ENCODE measurements around the gene GABRG3. TPM values are rescaled to one million over a fixed set of nuclear protein-coding genes. Genes with fewer than 3 reads are reported as not detected.

Gene GABRG3
- total and polyA plus RNA-seq, 2 donors (not counting 3 experiments of a cell fraction or from before 2014, with no cell fraction given) = not detected

- no peaks in the 10 kb centered on the region for H3K79me2 ChIP-seq (ENCODE audit: control insufficient read depth, insufficient read depth, low read length)
- FAIRE-seq (no peak), DNase-seq (ENCODE audit: low read depth, low spot score) (no peak)
- no peak overlapping the region for H2AFZ ChIP-seq (ENCODE audit: low read depth, low read length)
- peaks cover 0 to 4% of the 10 kb centered on the region in 2 experiments for H3K27me3 ChIP-seq (ENCODE audit: control insufficient read depth in 2 of 2, insufficient read depth in 2 of 2, low read length in 2 of 2)
- H3K4me2 ChIP-seq (ENCODE audit: insufficient read depth, low read length) = no peak overlapping the region
- H3K4me3 ChIP-seq (replicated peaks in 1 of 3; ENCODE audit: insufficient read depth in 1 of 3, low read depth in 1 of 3, low read length in 3 of 3) = no peak overlapping the region
- CTCF ChIA-PET = no interaction called here
- no peak for TF ChIP-seq FOS (IDR thresholded peaks at IDR 0.05; ENCODE audit: borderline replicate concordance, insufficient read depth, low read length)
- TF ChIP-seq EZH2 (IDR thresholded peaks at IDR 0.05; ENCODE audit: borderline replicate concordance, low read depth, low read length, severe bottlenecking) = no peak
- TF ChIP-seq GATA2 (IDR thresholded peaks at IDR 0.05; ENCODE audit: insufficient read depth, insufficient read length, low read depth, low read length) = no peak
- no peak for TF ChIP-seq POLR2AphosphoS5 (IDR thresholded peaks at IDR 0.05; ENCODE audit: insufficient read depth, low read depth, low read length)
- no peak for TF ChIP-seq MAX (IDR thresholded peaks at IDR 0.05; ENCODE audit: insufficient read depth, insufficient read length)
- TF ChIP-seq POLR2A (IDR thresholded peaks at IDR 0.05; ENCODE audit: low read depth, low read length) = no peak
- TF ChIP-seq MYC (IDR thresholded peaks at IDR 0.05; ENCODE audit: low read depth, low read length) = no peak
- no peak for TF ChIP-seq JUN (IDR thresholded peaks at IDR 0.05; ENCODE audit: borderline replicate concordance, insufficient read depth, insufficient read length, low read depth)
- no peak for TF ChIP-seq CTCF (IDR thresholded peaks at IDR 0.05; ENCODE audit: extremely low read depth in 1 of 2, insufficient read depth in 1 of 2, low read depth in 1 of 2, low read length in 2 of 2)
- H3K9me3 ChIP-seq (replicated peaks; ENCODE audit: control insufficient read depth, insufficient read depth, low read length) = no peaks in the 10 kb centered on the region
- intact Hi-C loops (cut with micrococcal nuclease) (no loop called here), dilution Hi-C loops (cut with MboI; ENCODE audit: extremely low pct_ligation_motif_present, low sequenced_read_pairs) (no loop called here)
- BruUV-seq (replicated peaks) = no TSS peak
- no peak overlapping the region for H3K27ac ChIP-seq (ENCODE audit: insufficient read depth, low read depth, low read length)
- no peak overlapping the region for H3K9ac ChIP-seq (replicated peaks; ENCODE audit: extremely low read depth, insufficient read depth, low read length)
- H3K9me1 ChIP-seq (replicated peaks; ENCODE audit: control insufficient read depth, extremely low read depth, insufficient read depth, low read length) = no peaks in the 10 kb centered on the region
- H3K4me1 ChIP-seq (ENCODE audit: control insufficient read depth, extremely low read depth, insufficient read depth, low read length) = no peaks in the 10 kb centered on the region
- H3K36me3 ChIP-seq (ENCODE audit: control insufficient read depth in 2 of 2, extremely low read depth in 1 of 2, insufficient read depth in 2 of 2, low read length in 2 of 2) = no peaks in the 10 kb centered on the region
- no peaks in the 10 kb centered on the region for H4K20me1 ChIP-seq (replicated peaks; ENCODE audit: control insufficient read depth, extremely low read depth, insufficient read depth, low read length)
- POLR2A ChIA-PET = no interaction called here
These were observed 2.2 kb upstream of the GABRG3 start for GRCh38 chr15:26968806-26969205.

All from endothelial cell of umbilical vein (primary cell).